SJCRH30 (cell line): Measurements from ENCODE around the gene CACTIN. TPM values are rescaled to one million over a fixed set of nuclear protein-coding genes. Genes with fewer than 3 reads are reported as not detected.
"Not testable (repeated sequence)": the region's sequence is repeated elsewhere in the genome, so short reads cannot be mapped to it uniquely, and the experiment has no call there.

Source experiments
- DNase-seq, 2 experiments: peaks; one replicate each; pipeline ENCODE4 v3.0.0-alpha.2; 2015 to 2020
- H3K27ac ChIP-seq: fragments of 250-450 bp; sonication (Bioruptor Pico); 2 replicates; pipeline ENCODE4 v1.5.1; 2020; ENCODE audit warnings: mild to moderate bottlenecking, moderate library complexity
- H3K27me3 ChIP-seq: fragments of 250-450 bp; sonication (Bioruptor Pico); 2 replicates; pipeline ENCODE4 v1.5.1; 2020; ENCODE audit warnings: mild to moderate bottlenecking, moderate library complexity
- H3K36me3 ChIP-seq: fragments of 250-450 bp; sonication (Bioruptor Pico); 2 replicates; pipeline ENCODE4 v1.5.1; 2020; ENCODE audit warnings: mild to moderate bottlenecking, moderate library complexity
- H3K4me1 ChIP-seq: fragments of 250-450 bp; sonication (Bioruptor Pico); 2 replicates; pipeline ENCODE4 v1.5.1; 2020; ENCODE audit warnings: mild to moderate bottlenecking, moderate library complexity
- H3K4me3 ChIP-seq: fragments of 250-450 bp; sonication (Bioruptor Pico); 2 replicates; pipeline ENCODE4 v1.5.1; 2020; ENCODE audit warnings: mild to moderate bottlenecking, moderate library complexity
- H3K9me3 ChIP-seq: fragments of 250-450 bp; sonication (Bioruptor Pico); replicated peaks from 2 replicates; pipeline ENCODE4 v1.5.1; 2020; ENCODE audit warnings: mild to moderate bottlenecking, moderate library complexity
- total RNA-seq: library from RNA; depleted of rRNA; stranded (reverse); fragments of >200 nt; shearing (Covaris generic); gene quantifications from 2 replicates; pipeline ENCODE4 v1.2.3, GENCODE V29; 2014

CACTIN gene
- total RNA-seq, 1 experiment from 2014 or later = 21.4 TPM

DNA sequence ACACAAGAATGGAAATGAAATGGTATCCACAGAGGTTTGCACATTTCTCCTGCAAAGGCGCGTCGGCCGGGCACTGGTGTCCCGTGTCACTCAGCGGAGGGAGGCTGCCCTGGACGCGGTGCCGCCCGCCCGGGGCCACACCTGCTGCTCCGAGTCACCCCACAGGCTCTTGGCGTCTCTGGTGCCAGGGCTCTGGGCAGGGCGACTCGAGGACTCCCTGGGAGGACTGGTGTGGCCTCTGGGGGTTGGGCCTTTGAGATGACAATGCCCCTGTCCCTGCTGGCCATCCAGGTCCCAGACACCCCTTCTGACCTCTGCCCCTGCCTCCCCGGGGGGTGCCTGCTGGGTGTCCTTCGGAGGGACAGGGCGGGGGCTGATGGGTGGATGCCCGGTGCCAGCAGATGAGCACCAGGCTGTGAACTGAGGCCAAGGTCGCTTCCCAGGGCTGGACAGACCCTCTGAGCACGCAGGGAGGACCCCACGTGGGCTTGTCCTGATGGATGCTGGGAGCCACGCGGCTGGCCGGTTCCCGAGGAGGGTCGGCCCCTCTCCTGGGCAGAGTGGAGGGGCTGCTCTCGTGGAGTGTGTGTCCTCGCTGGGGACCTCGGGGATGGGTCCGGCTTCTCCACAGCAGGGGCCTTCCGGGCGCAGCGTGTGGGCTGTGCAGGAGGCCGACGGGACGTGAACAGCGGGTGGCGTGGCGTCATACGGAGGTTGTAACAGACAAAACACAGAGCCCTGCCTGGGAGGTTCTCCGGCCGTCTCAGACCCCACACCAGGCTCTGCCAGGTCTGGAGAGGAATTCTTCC, 4.7 kb upstream of the CACTIN start:
- Histone ChIP-seq H3K27me3 (no peaks in the 10 kb centered on the region), H3K9me3 (no peaks in the 10 kb centered on the region), H3K4me3 (no peak overlapping the region), H3K27ac (no peak overlapping the region), H3K36me3 (no peaks in the 10 kb centered on the region), H3K4me1 (no peaks in the 10 kb centered on the region)
- no peak for DNase-seq

DNA sequence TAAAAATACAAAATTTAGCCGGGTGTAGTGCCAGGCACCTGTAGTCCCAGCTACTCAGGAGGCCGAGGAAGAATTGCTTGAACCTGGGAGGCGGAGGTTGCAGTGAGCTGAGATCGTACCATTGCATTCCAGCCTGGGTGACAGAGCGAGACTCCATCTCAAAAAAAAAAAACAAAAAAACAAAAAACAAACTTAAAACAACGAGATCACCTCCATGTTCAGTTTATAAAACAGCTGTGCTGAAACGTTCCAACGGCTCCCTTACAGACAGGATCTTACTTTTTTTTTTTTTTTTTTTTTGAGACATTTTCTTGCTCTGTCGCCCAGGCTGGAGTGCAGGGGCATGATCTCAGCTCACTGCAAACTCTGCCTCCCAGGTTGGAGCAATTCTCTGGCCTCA, 2.2 kb upstream of the CACTIN start:
- H3K9me3 ChIP-seq, DNase-seq, H3K36me3 ChIP-seq, H3K27me3 ChIP-seq, H3K4me3 ChIP-seq, H3K4me1 ChIP-seq, H3K27ac ChIP-seq: not testable (repeated sequence)

DNA sequence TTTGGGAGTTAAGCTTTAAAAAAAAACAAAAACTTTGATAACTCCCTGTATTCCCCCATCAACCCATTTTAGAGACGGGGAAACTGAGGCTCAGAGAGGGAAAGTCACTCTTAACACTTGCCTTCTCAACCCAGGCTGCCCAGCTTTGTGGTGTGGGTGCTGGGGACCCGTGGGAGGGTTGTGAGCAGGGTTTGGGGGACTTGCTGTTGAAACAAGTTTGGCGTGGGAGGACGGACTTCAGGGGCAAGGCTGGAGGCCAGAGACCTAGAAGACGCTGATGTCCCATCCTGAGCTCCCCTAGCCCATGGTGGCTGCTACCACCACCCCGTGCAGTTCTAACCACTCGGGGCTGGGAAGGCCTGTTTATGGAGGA, 747 bp upstream of the CACTIN start:
- Histone ChIP-seq H3K4me3 (peak overlapping the region; percentile 94; the same call in 1 of the 2 replicates), H3K27me3 (no peaks in the 10 kb centered on the region), H3K27ac (no peak overlapping the region), H3K9me3 (no peaks in the 10 kb centered on the region), H3K36me3 (no peaks in the 10 kb centered on the region), H3K4me1 (no peaks in the 10 kb centered on the region)
- no peak for DNase-seq

DNA sequence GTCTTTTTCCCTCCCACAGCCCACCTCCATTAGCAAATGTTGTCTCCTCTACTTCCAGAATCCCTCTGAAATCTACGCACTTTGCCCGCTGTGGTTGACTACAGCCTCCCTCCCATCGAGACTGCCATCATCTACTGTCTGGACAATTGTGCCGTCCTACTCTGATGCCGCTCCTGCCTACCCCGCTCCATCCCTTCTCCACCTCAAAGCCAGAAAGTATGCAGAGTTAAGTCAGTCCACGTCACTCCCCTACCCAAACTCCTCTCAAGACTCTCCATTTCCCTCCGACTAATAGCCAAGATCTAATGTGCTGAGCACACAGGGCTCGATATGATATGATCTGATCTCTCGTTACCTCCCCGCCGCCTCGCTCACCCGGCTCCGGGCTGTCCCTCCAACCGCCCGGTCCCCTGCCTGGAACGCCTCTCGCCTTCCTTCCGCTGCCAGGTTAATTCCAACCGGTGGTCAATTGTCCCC, 556 bp downstream of the CACTIN start:
- Histone ChIP-seq H3K36me3 (no peaks in the 10 kb centered on the region), H3K4me3 (peak overlapping the region; percentile 94), H3K4me1 (no peaks in the 10 kb centered on the region), H3K27me3 (no peaks in the 10 kb centered on the region), H3K9me3 (no peaks in the 10 kb centered on the region), H3K27ac (peak overlapping the region; percentile 95)
- no peak for DNase-seq

DNA sequence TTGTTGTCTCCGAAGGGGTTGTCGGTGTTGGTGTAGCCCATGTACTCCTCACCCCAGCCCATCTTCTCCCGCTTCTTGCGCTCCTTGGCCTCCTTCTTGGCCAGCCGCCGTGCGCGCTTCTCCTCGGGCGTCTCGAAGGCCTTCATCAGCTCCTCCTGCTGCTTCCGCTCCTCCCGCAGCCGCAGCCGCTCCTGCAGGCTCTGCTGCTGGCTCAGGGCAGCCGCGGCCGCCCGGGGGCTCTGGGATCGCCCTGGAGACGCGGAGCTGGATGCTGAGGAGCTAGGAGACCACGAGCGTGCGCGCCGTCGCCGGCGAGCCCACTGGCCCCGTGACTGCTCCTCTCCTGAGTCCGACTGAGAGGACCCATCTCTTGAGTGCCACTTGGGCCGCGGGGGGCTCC, 2.9 kb downstream of the CACTIN start:
- H3K4me1 ChIP-seq = no peaks in the 10 kb centered on the region
- H3K27ac ChIP-seq = no peak overlapping the region
- H3K9me3 ChIP-seq = no peaks in the 10 kb centered on the region
- H3K4me3 ChIP-seq = no peak overlapping the region
- DNase-seq = no peak
- H3K36me3 ChIP-seq = 0 out of 2 replicates have a peak, but pooled peaks cover 3% of the 10 kb centered on the region
- H3K27me3 ChIP-seq = no peaks in the 10 kb centered on the region

DNA sequence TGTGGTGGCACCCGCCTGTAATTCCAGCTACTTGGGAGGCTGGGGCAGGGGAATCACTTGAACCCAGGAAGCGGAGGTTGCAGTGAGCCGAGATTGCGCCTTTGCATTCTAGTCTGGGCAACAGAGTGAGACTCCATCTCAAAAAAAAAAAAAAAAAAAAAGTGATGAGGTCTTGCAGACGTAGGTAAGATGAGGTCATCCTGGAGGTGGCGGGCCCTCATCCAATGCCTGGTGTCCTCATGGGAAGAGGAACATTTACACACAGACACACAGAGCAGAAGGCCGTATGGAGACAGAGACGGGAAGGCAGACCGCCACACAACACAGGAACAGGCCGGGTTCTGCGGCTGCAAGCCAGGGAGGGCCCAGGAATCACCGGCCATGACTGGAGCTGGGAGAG, 4.4 kb downstream of the CACTIN start:
- DNase-seq = no peak
- Histone ChIP-seq H3K9me3 (no peaks in the 10 kb centered on the region), H3K4me3 (no peak overlapping the region), H3K27me3 (no peaks in the 10 kb centered on the region), H3K4me1 (no peaks in the 10 kb centered on the region), H3K36me3 (0 out of 2 replicates have a peak, but pooled peaks cover 6% of the 10 kb centered on the region), H3K27ac (no peak overlapping the region)

DNA sequence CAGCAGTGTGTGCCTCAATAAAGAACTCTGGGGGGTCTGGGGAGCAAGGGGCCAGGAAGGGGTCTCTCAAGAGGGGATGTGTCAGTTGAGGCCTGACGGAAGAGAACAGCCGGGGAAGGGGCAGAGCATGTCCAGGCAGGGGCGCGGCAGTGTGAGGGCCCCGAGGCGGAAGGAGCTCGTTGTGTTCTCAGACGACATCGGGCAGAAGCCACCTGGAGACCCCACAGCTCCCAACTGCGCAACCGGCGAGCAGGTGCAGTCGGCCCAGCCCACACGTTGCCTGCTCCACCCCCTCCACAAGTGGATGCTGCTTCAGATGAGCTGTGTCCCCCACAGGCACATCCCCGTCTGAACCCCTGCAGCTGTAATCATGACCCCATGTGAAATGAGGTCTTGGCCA, 4.9 kb downstream of the CACTIN start:
- Histone ChIP-seq H3K4me3 (no peak overlapping the region), H3K4me1 (no peaks in the 10 kb centered on the region), H3K36me3 (0 out of 2 replicates have a peak, but pooled peaks cover 6% of the 10 kb centered on the region), H3K27me3 (no peaks in the 10 kb centered on the region), H3K9me3 (no peaks in the 10 kb centered on the region), H3K27ac (no peak overlapping the region)
- DNase-seq = no peak

DNA sequence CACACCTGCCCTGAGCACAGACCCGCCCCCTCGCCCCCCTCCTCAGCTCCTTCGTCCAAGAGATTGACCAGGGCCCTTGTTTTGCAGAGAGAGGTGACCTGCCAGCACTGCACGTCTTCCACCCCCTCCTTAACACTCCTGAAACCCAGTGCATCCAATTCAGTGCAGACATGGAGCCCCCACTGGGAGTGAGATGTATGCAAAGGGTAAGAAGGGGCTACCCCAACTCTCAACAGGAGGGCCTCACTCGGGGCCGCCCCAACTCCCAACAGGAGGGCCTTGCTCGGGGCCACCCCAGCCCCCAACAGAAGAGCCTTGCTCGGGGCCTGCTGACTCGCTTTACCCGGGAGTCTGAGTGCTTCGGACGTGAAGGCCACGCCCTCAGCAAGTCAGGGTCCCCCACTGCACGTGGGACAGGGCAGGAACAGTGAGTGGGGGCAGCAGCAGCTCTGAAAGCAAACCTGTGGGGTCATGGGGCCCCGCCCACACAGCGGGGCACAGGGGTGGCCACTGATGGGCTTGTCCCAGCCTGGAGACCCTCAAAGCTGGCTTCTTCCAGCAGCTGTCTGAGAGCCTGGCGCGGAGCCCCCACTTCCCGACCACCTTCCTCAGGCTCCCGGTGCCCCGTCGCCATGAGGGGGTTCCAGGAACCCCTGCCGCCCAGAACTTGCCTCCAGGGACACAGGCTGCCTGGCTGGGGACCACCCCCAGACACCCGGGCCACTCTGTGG, 5.6 kb downstream of the CACTIN start:
- Histone ChIP-seq H3K4me3 (no peak overlapping the region), H3K27me3 (no peaks in the 10 kb centered on the region), H3K4me1 (no peaks in the 10 kb centered on the region), H3K27ac (no peak overlapping the region), H3K9me3 (no peaks in the 10 kb centered on the region), H3K36me3 (0 out of 2 replicates have a peak, but pooled peaks cover 6% of the 10 kb centered on the region)
- DNase-seq = no peak

DNA sequence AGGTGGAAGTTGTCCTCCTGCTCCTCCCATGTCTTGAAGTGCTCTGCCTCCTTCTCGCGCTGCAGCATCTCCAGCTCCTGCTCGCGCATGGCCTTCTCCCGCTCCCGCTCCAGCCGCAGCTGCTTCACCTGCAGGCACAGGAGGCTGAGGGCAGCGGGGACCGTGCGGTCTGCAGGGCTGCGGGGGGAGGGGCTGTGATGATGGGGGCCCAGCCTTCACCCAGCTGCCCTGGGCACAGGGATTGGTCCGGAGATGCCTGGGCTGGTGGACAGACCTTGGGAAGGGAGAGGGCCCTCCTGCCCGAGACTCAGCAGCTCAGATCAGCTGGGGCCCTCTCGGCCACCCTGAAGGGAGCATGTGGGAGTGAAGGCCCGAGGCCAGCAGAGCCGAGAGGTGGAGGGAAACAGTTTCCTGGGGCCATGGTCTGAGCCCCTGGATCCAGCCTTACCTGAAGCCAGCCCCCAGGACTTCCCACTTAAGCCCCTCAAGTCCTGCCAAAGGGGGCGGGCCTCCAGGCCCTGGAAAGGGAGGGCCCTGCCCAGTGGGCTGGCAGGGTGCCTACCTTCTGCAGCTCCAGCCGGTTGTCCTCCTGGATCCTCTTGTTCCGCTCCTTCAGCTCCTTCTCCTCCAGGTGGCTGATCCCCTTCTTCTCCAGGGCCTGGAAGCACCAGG, 6.3 kb downstream of the CACTIN start:
- Histone ChIP-seq H3K27ac (no peak overlapping the region), H3K9me3 (no peaks in the 10 kb centered on the region), H3K4me3 (no peak overlapping the region), H3K4me1 (no peaks in the 10 kb centered on the region), H3K27me3 (no peaks in the 10 kb centered on the region), H3K36me3 (0 out of 2 replicates have a peak, but pooled peaks cover 6% of the 10 kb centered on the region)
- DNase-seq = no peak

DNA sequence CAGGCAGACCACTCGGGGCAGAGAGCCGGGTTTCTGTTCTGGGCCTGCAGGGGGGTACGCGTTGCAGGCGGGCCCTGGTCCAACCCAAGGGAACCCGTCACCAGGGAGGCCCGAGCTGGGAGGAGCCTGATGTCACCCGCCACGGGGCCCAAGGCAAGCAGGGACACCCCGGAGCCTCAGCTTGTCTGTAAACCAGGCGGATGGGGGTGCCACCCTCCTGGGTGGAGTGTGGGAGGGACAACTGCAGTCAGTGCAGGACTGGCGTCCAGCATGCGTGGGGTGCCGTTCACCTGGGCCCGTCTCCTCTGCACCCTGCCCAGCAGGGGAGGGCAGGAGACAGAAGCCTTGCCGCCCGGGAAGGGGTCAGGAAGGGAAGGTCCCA, 7.0 kb downstream of the CACTIN start:
- H3K27me3 ChIP-seq = no peaks in the 10 kb centered on the region
- no peak overlapping the region for H3K4me3 ChIP-seq

DNA sequence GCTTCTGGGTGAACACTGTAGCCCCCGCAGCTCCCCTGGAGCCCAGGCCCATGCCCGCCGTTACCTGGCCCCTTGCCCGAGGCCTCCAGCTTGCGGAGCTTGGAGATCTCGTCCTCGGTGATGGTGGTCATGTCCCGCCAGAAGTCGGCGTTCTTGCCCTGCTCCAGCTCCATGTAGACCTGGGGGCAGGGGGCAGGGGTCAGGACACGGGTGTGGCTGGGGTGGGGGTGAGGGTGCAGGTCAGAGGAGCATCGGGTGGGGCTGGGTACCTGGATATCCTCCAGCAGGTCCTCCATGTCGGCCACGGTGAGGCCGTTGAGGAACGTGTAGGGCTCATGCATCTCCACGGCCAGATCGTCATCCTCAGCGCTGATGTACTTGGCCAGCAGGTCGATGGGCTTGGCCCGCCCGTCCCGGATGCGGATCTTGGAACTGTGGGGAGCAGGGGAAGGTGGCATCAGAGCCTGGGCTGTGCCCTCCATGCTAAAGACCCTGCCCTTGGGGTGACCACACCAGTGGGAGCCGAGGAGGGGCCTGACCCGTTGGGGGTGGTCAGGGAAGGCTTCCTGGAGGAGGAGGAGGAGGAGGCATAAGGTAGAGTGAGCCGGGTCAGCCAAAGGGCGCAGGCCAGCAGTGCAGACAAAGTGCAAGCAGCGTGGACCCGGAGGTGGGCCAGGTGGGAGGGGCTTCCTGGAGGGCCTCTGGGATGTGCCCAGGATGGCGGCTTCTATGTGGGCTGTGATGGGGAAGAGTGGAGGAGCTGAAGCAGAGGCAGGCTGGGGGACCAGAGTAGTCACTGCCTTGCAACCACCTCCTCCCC, 7.6 kb downstream of the CACTIN start:
- Histone ChIP-seq H3K36me3 (0 out of 2 replicates have a peak, but pooled peaks cover 6% of the 10 kb centered on the region), H3K27me3 (no peaks in the 10 kb centered on the region), H3K27ac (no peak overlapping the region), H3K9me3 (no peaks in the 10 kb centered on the region), H3K4me1 (no peaks in the 10 kb centered on the region), H3K4me3 (no peak overlapping the region)
- no peak for DNase-seq

More for the DNA sequence above, 7.0 kb downstream of the CACTIN start:
- Histone ChIP-seq H3K36me3 (0 out of 2 replicates have a peak, but pooled peaks cover 6% of the 10 kb centered on the region), H3K9me3 (no peaks in the 10 kb centered on the region), H3K4me1 (no peaks in the 10 kb centered on the region), H3K27ac (no peak overlapping the region)
- DNase-seq = no peak

DNA sequence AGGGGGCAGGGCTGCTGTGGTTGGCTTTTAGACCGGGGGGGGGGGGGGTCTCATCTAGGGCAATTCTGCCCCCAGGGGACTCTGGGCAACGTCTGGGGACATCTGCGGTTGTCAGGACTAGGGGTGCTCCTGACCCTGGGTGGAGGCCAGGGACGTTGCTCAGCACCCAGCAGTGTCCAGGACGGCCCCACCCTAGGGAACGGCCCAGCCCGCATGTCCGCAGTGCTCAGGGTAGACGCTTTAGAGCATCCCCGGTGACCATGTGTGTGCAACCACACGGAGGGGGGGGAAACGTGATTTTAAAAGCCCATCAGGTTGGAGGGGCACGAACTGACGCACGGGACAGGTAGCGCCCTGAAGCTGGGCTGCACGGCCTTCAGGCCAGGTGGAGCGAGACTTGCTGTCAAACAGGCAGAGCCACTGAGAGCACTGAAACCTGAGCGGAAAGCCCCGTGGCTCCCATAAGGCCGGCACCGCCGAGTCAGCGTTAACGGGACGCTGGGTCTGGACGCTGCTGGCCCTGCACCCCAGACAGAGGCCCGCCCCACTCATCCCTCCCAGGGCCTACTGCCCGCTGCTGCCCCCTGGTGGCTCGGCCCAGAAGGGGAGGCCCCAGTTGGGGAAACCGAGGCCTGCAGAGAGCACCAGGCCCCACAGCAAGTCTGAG, 8.3 kb downstream of the CACTIN start:
- H3K4me3 ChIP-seq = no peak overlapping the region
- 0 out of 2 replicates have a peak, but pooled peaks cover 6% of the 10 kb centered on the region for H3K36me3 ChIP-seq
- DNase-seq = peak in 1 of 2 experiments; percentile 44
- H3K27ac ChIP-seq = no peak overlapping the region
- H3K4me1 ChIP-seq = no peaks in the 10 kb centered on the region
- no peaks in the 10 kb centered on the region for H3K9me3 ChIP-seq
- no peaks in the 10 kb centered on the region for H3K27me3 ChIP-seq

DNA sequence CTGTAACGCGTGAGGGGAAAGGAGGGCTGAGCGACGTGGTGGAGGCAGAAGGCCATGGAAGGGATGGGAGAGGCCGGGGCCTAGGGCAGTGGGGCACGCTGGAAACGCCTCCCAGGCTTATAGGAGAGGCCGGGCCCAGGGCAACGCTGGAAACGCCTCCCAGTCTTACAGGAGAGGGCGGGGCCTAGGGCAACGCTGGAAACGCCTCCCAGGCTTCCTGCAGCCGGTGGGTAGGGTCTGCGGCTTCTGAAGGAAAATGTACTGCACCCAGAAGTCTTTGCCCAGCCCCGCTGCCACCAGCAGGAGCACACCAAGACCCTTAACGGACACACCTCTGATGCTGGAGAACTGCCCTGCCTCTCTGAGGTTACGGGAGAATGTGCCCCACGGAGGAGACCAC, 9.1 kb downstream of the CACTIN start:
- no peaks in the 10 kb centered on the region for H3K9me3 ChIP-seq
- H3K27ac ChIP-seq = no peak overlapping the region
- H3K4me1 ChIP-seq = no peaks in the 10 kb centered on the region
- no peak overlapping the region for H3K4me3 ChIP-seq
- peaks cover 9% of the 10 kb centered on the region; the same call in 1 of the 2 replicates for H3K36me3 ChIP-seq
- no peak for DNase-seq
- H3K27me3 ChIP-seq = no peaks in the 10 kb centered on the region
